B cell (primary cell): ENCODE data around the gene TCEAL3.

ENCODE experiments used
- EZH2 ChIP-seq: IDR thresholded peaks from 2 replicates; pipeline ENCODE4 v1.6.1; 2012; ENCODE audit warnings: borderline replicate concordance, low read depth, mild to moderate bottlenecking, moderate library complexity, low read length; ENCODE audit not compliant: insufficient read depth, poor library complexity, severe bottlenecking
- TF ChIP-seq, protein P1 (sequence below): fragments of 200-600 bp; IDR thresholded peaks from one replicate; pipeline ENCODE4 v1.8.0; 2022; ENCODE audit warnings: antibody characterized with exemption, mild to moderate bottlenecking

GRCh38 chrX:103630171-103630511 is 22.4 kb downstream of the TCEAL3 start:
- TF ChIP-seq, protein P1, sequence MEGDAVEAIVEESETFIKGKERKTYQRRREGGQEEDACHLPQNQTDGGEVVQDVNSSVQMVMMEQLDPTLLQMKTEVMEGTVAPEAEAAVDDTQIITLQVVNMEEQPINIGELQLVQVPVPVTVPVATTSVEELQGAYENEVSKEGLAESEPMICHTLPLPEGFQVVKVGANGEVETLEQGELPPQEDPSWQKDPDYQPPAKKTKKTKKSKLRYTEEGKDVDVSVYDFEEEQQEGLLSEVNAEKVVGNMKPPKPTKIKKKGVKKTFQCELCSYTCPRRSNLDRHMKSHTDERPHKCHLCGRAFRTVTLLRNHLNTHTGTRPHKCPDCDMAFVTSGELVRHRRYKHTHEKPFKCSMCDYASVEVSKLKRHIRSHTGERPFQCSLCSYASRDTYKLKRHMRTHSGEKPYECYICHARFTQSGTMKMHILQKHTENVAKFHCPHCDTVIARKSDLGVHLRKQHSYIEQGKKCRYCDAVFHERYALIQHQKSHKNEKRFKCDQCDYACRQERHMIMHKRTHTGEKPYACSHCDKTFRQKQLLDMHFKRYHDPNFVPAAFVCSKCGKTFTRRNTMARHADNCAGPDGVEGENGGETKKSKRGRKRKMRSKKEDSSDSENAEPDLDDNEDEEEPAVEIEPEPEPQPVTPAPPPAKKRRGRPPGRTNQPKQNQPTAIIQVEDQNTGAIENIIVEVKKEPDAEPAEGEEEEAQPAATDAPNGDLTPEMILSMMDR: no peak
- no peak for TF ChIP-seq EZH2
